GM12865 (cell line): Measurements from ENCODE around the gene SLC25A39.

ENCODE experiments used
- DNase-seq: peaks from one replicate; pipeline ENCODE4 v3.0.0; 2010; ENCODE audit warnings: low read depth
- H3K4me3 ChIP-seq: 2 replicates; pipeline ENCODE4 v1.5.1; 2011; ENCODE audit warnings: mild to moderate bottlenecking, low read depth, low read length, control low read depth
- CTCF ChIP-seq: IDR thresholded peaks from 2 replicates; pipeline ENCODE4 v1.5.1; 2011; ENCODE audit warnings: low read length, control low read depth, low read depth, inconsistent platforms; ENCODE audit not compliant: insufficient read depth; ENCODE audit errors: missing control alignments

SLC25A39 gene

GRCh38 chr17:44314031-44314430, 10.6 kb downstream of the SLC25A39 start:
- TF ChIP-seq CTCF, result no peak

DNA sequence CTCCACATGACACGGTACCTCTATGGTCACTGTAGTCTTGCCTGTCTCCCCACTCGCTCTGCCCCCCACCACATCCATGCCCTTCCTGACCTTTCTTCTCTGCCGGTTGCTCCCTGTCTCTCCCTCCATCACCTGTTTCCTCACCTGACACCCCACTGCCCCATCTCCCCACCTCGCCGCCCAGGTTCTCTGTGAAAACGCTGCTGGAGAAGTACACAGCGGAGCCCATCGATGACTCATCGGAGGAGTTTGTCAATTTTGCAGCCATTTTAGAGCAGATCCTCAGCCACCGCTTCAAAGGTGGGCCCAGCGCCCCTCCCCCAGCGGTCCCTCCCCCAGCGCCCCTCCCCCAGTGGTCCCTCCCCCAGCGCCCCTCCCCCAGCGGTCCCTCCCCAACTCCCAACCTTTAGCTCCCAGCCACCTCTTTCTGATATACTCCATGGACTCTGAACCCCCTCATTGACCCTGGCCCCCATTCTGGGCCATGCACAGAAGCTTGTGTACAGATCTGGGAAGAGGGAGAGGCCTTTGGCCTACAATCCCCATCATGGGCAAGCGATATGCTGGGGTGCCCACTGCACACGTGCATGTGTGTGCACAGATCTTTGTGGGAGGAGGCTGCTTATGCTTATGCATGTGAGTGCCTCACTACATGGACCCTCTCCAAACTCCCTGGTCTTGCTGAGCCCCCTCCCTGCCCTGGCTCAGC, 12.1 kb downstream of the SLC25A39 start:
- no peak for DNase-seq
- TF ChIP-seq CTCF, result no peak
- H3K4me3 ChIP-seq, result no peak overlapping the region

More at GRCh38 chr17:44314031-44314430, 10.6 kb downstream of the SLC25A39 start:
- H3K4me3 ChIP-seq, result no peak overlapping the region
- DNase-seq, result no peak

DNA sequence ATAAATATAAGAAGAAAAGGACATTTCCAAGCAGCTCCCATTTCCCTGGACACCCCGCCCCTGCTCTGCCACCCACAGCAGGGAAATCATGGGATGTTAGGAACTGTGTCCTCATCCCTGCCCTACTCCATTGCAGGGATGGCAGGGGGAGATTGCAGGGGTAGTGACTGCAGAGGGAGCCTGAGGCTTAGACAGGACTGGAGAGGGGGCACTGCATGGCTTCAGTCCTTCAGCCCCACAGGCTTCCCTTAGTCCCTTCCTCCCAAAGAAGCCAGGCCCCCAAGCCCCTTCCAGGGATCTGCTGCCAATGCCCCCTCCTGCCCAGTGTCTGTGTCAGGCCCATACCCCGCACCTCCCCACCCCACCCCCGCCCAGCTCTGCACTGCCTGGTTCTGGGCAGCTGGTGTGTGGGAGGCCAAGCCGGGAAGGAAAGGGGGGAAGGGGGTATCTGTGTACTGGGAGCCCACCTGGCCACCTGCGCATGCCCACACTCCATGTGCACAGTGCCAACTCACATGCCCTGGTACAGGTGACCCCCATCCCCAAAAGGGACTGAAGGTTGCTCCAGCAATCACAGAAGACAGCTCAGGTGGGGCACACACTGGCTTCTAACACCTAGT, 13.0 kb downstream of the SLC25A39 start:
- no peak for TF ChIP-seq CTCF
- no peak for DNase-seq
- no peak overlapping the region for H3K4me3 ChIP-seq

DNA sequence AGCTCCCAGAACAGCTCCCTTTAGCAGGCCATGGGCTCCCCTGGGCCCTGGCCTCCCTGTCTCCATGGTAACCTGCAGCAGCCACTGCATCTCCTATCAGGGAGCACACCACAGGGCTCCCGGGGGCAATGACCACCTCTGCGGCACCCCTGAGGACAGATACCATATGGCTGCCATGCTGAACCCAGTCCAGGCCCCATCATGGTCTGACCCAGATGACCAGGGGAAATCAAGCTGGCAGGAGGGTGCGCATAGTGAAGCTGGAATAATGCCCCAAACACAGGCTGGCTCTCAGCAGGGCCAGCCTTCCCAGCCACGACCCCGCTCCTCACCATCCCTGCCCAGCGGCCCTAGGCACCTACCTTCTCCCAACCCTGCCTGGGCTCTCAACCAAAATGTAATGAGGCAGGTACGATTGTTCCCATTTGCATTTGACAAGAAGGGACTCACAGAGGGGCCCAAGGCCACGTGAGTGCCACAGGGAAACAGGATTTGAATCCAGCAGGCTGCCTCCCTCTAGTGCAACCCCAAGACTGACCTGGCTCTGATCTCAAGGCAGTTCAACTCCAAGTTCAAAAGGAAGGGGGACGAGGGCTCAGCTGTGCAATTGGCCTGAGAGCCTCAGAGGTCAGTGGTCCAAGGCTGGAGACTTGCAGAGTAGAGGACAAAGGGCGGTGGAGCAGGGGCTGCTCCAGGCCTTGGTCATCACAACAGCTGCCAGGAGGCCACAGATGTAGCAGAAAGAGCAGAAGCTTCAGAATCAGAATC, 13.8 kb downstream of the SLC25A39 start:
- TF ChIP-seq CTCF, result no peak
- no peak overlapping the region for H3K4me3 ChIP-seq
- no peak for DNase-seq

DNA sequence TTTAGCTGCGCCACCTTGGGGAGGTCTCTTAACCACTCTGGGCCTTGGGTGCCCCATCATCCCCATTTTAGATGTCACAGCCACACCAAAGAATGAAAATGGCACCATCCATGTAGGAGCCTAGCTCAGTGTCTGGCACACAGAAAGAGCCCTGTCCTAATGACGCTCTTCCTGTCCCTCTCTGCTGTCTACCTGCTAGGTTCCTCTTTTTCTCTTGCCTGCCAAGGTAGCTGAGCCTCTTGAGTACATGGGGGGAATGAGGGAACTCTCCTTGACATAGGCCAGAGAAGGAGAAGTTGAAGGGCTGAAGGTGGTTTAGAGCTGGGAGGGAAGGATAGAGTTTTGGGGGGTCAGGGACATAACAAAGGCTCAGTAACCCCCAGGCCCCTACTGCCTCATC, 14.4 kb downstream of the SLC25A39 start:
- no peak for TF ChIP-seq CTCF

DNA sequence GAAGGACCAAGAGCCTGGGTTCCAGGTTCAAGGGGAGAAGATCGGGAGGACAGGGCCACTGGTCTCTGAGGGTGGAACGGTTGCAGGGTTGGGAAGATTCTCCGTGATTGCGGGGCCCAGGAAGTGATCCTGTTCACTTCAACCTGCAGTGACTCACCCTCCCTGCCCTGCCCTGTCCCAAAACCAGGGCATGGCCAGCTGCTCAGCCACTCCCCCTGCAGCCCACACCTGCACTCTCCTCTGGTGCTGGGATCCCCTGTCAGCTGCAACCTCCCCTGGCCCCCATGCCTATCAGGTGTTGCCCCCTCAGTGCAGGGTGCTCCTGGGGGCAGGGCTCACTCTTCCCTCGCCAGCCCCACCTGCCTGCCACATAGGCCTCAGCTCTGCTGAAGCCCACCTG, 15.2 kb downstream of the SLC25A39 start:
- no peak overlapping the region for H3K4me3 ChIP-seq

More for the DNA sequence above, 14.4 kb downstream of the SLC25A39 start:
- DNase-seq, result no peak
- H3K4me3 ChIP-seq, result no peak overlapping the region

More for the DNA sequence above, 15.2 kb downstream of the SLC25A39 start:
- no peak for DNase-seq
- TF ChIP-seq CTCF, result no peak
